ENCODE results near the gene PIGR.

PIGR gene

DNA sequence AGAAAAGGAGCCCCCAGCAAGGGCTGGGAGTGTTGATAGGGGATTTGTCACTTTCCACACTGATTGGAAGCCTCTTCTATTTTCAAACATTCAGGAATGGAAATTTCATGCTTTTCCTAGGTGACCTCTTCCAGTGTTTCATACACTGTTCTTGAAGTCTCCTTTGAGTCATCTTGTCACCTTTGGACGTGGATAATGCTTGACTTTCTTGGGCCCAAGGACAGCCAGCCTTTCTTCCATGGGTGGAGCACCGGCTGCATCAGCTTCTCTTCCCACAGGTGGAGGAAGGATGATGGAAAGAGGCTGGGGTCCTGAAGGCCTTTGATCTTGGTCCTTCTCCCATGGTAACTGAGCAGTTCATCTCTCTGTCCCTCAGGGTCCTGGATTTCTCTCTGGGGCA, 11.9 kb upstream of the PIGR start:
- DNase-seq = no peak

GRCh38 chr1:206957639-206958038, 11.4 kb upstream of the PIGR start:
- no peak for DNase-seq

DNA sequence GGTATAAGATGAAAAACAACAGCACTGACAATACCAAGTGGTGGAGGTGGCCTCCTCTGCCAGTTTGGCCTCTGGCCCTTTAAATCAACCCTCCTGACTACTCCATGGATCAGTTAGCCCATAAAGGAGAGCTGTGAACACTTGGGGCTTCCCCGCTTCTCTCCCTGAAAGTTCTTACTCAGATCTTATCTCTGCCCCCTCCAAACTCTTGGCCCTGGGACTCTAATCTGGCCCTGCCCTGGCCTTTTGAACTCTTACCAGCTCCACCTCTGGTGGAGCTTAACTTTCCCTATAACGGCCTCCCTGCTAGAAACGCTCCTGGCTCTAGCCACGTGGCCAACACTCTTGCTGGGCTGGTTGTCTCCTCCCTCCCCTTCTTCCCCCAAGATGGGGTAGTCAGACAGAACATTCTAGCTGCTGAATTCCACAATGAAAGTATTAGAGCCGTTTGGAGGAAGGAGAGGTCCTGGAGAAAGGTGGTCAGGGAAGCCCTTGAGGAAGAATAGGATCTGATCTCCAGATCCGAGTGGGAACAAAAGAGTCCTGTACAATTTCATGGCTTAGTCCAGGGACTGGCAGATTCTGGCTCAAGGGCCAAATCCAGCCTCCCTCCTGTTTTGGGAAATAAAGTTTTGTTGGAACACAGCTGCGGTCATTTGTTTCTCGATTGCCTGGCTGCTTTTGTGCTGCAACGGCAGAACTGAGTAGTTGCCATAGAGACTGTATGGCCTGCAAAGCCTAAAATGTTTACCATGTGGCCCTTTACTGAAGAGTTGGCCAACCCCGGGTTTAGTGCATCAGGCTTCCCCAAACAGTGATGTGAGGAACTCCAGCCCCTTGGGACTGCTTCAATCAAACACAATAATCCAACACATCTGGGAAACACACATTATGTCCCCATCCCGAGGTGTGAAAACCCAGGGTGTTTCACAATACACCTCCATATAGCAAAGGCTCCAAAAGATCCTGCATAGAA, 9.5 kb upstream of the PIGR start:
- peak; percentile 60 to 77 (median 73) for DNase-seq

- no peak for DNase-seq
These were observed 8.4 kb upstream of the PIGR start for GRCh38 chr1:206954459-206955342.

DNA sequence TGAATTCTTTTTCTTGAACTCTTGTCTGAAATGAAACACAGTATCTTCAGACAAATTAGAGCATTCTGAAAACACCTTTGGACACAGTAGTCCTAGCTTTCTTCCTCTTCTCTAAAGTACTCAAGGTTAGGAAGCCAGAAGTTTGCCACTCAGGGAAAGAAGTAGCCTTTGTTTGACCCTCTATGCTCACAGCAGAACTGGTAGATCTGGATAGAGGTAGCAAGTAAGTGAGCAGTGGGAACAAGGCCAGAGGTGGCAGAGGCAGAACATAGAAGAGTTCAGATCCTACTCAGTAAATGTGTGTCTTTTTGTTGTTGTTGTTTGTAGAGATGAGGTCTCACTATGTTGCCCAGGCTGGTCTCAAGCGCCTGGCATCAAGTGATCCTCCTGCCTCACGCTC, 7.4 kb upstream of the PIGR start:
- DNase-seq = no peak

DNA sequence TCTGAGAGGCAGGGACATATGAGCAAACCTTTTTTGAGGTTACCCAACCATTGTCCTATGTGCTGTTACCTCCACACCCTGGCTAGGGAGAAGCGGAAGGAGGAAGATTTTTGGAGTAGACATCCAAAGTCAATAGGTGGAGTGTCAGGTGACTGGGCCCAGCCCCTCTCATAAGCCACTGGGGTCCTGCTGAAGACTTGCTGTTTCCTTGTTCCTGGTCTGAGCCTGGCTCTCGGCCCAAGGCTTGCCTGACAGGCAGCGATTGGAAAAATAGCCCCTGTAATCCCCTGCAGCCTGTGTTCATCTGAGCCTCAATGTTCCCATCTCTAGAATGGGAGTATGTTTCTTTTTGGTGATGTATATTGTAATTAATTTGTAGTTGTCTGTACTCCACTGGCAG, 6.9 kb upstream of the PIGR start:
- DNase-seq = no peak

- DNase-seq = peak; percentile 88 to 94 (median 94)
These were observed 5.9 kb upstream of the PIGR start for GRCh38 chr1:206952171-206952570.

DNA sequence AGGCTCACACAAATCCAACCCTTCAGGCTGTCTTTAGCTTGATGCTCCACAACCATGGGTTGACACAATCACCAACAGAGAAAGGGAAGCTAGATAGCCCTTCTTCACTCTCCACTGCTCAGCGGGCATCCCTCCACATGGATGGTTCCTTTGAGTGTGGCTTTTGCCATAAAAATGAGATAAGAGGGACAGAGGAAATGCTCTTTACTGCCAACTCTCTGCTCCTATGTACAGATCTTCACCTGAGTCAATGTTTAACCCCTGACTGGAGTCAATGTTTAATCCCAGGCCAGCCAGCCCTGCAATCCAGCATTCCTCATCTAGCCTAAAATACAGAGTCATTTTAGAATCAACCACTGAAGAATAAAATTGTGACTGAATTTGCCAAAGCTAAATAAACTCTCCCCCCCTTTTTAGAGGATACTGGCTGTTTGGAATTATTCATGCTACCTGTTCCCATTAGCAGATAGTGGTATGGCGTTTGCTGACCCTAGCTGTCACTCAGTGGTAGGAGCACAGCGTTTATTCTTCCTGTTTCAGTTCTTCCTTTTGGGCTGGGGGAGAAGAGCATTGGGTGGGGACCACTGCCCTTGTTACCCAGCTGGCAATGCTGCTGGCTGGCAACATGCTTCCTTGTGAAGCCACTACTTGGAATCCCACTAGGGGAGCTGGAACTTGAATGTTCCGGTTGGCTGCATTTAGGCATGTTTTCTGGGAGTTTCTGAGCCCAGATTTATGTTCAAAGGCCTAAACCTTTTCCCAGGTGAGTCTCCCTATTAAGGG, 5.2 kb upstream of the PIGR start:
- DNase-seq = no peak

- no peak for DNase-seq
These were observed 3.4 kb upstream of the PIGR start for GRCh38 chr1:206949641-206950040.

DNA sequence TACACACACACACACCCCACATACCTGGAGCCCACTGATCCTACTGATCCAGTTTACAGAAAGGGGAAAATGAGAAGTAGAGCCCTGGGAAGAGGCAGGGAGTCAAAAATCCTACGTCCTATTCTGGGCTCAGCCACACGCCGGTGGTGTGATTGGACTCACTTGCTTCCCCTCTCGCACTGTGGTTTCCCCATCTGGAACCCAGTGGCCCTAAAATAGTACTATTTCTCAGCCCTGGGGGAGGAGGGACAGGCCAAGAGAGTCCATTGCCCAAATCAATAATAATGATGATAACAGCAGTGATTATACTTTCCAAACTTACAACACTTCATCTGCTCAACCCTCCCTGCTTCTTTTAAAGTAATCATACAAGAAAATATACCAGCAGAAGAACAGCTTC, 2.9 kb upstream of the PIGR start:
- peak; percentile 87 to 92 (median 91) for DNase-seq

GRCh38 chr1:206947255-206947654, 989 bp upstream of the PIGR start:
- peak; percentile 32 to 49 (median 49) for DNase-seq

DNA sequence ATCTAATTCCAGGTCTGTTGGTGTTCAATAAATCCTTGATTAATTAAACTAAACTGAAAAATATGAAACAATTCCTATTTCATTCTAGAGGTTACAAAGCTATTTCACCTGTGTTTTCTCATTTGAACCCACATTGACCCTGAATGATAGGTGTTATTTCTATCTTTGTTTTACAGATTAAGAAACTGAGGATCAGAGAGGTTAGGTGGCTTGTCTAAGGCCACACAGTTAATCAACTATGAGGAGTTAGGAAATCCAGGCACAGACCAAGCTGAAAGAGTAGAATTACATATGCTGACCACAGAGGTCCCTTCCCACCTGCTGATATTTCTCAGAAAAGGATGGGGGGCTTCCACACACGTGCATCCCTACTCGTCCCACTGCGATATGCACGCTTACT, 487 bp downstream of the PIGR start:
- no peak for DNase-seq

DNA sequence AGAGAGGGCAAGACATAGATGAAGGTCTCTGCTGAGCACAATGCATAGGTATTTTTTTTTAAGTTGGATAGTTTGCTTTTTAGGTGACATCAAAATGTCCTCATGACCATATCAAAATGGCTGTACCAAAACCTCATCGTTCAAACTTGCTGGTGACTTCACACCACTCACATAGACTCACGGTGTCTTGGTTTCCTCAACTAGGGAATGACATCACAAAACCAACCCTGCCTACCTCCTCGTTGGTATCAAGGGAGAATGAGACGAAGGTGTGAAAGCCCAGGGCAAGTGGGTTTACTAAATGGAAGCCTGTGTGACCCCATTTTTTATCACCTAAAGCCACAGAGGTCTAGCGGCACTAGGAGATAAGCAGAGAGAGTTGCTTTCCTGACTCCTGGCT, 1.6 kb downstream of the PIGR start:
- DNase-seq = no peak

- DNase-seq = no peak
These were observed 4.4 kb downstream of the PIGR start for GRCh38 chr1:206941766-206942418.

DNA sequence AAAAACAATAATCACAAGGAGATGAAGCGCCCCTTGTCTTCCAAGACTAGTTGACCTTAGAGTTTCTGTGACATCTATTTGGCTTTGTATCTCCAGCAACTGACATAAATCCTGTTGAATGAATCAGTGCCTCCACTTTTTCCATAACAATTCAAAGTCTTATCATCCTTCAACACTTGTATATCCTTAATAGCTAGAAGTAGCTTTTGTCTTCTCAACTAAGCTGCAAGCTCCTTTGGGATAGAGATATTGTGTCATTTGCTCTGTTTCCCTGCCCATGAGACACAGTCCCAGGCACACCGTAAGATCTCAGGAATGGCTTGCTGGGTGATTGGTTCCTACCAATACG, 5.7 kb downstream of the PIGR start:
- DNase-seq = no peak

- no peak for DNase-seq
These were observed 6.3 kb downstream of the PIGR start for GRCh38 chr1:206939841-206940587.

GRCh38 chr1:206939131-206939530, 7.1 kb downstream of the PIGR start:
- no peak for DNase-seq

GRCh38 chr1:206937425-206937824, 8.8 kb downstream of the PIGR start:
- DNase-seq = peak; percentile 40 to 78 (median 54)

DNA sequence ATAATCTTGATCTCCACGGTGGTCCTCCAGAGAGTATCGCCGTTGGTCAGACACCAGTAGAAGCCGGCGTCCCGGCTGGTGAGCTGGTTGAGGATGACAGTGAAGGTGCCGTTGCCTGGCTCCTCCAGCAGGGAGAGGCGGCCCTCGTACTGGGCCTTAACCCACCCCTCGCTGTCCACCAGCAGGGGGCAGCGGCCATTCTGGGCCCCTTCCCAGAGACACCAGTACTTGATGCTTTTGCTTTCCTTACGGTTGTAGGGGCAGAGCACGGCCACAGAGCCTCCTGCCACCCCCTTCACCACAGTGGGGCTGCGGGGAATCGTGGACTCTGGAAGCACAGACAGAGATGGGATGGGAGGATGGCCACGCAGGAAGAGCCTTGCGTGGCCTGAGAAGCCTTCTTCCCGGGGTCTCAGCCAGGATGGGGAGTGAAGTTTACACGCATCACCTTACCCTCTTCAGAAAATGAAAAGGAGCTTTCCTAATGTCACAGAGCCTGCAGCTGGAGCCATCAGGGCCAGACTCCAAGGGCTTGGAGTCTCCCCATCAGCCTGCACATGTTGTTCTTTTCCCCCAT, 10.7 kb downstream of the PIGR start:
- peak; percentile 81 to 93 (median 83) for DNase-seq

GRCh38 chr1:206933333-206933945, 12.8 kb downstream of the PIGR start:
- DNase-seq = peak; percentile 81 to 91 (median 86)

- DNase-seq = peak; percentile 82 to 89 (median 87)
These were observed 14.1 kb downstream of the PIGR start for GRCh38 chr1:206932177-206932576.
